ENCODE measurements around the gene CD274. TPM values are rescaled to one million over a fixed set of nuclear protein-coding genes. Genes with fewer than 3 reads are reported as not detected.

Gene CD274
- total and polyA plus RNA-seq, 2 experiments from 2014 or later: 0.07 TPM; not detected in 1

GRCh38 chr9:5502553-5502952 is 52.2 kb downstream of the CD274 start:
- TF ChIP-seq CTCF (IDR thresholded peaks at IDR 0.05; ENCODE audit: poor library complexity) (no peak), EZH2phosphoT487 (IDR thresholded peaks at IDR 0.05; ENCODE audit: low read depth, severe bottlenecking, unreplicated experiment) (no peak), EZH2 (IDR thresholded peaks at IDR 0.05; ENCODE audit: borderline replicate concordance) (no peak)
- Histone ChIP-seq H2AFZ (no peak overlapping the region), H3K4me1 (ENCODE audit: insufficient read depth) (no peaks in the 10 kb centered on the region), H3K27me3 (no peaks in the 10 kb centered on the region), H4K20me1 (ENCODE audit: insufficient read depth, poor library complexity, severe bottlenecking) (no peaks in the 10 kb centered on the region), H3K4me3 (no peak overlapping the region), H3K9me3 (ENCODE audit: low read depth) (no peaks in the 10 kb centered on the region), H3K79me2 (no peaks in the 10 kb centered on the region), H3K36me3 (replicated peaks; ENCODE audit: insufficient read depth, low read depth) (no peaks in the 10 kb centered on the region), H3K4me2 (no peak overlapping the region), H3K9me2 (replicated peaks; ENCODE audit: insufficient read depth) (no peaks in the 10 kb centered on the region), H3K27ac (no peak overlapping the region)
- 94% methylated on average over 6 of the region's 6 CpGs for WGBS (ENCODE audit: low lambda C conversion rate, missing lambda C conversion rate)
- DNase-seq (ENCODE audit: low spot score): no peak

GRCh38 chr9:5509573-5509972 is 59.2 kb downstream of the CD274 start:
- Histone ChIP-seq H4K20me1 (ENCODE audit: insufficient read depth, poor library complexity, severe bottlenecking) (no peaks in the 10 kb centered on the region), H3K4me2 (peak overlapping the region; percentile 41), H2AFZ (no peak overlapping the region), H3K9me2 (replicated peaks; ENCODE audit: insufficient read depth) (no peaks in the 10 kb centered on the region), H3K79me2 (no peaks in the 10 kb centered on the region), H3K27me3 (no peaks in the 10 kb centered on the region), H3K27ac (peak overlapping the region; percentile 58), H3K4me1 (ENCODE audit: insufficient read depth) (no peaks in the 10 kb centered on the region), H3K36me3 (replicated peaks; ENCODE audit: insufficient read depth, low read depth) (no peaks in the 10 kb centered on the region), H3K9me3 (ENCODE audit: low read depth) (no peaks in the 10 kb centered on the region), H3K4me3 (no peak overlapping the region)
- DNase-seq (ENCODE audit: low spot score): no peak
- TF ChIP-seq CTCF (IDR thresholded peaks at IDR 0.05; ENCODE audit: poor library complexity): no peak
- TF ChIP-seq EZH2phosphoT487 (IDR thresholded peaks at IDR 0.05; ENCODE audit: low read depth, severe bottlenecking, unreplicated experiment): no peak
- WGBS (ENCODE audit: low lambda C conversion rate, missing lambda C conversion rate): 68% methylated on average over 2 of the region's 2 CpGs

GRCh38 chr9:5510360-5510931 is 60.1 kb downstream of the CD274 start, which contains the start of gene PDCD1LG2:
TSS of gene PDCD1LG2 (plus strand) at chr9:5510531. CDS start at chr9:5522547, 12,016 bp downstream.
- H3K36me3 ChIP-seq (replicated peaks; ENCODE audit: insufficient read depth, low read depth): no peaks in the 10 kb centered on the region
- H3K4me1 ChIP-seq (ENCODE audit: insufficient read depth): no peaks in the 10 kb centered on the region
- no peaks in the 10 kb centered on the region for H3K79me2 ChIP-seq
- no peaks in the 10 kb centered on the region for H3K9me3 ChIP-seq (ENCODE audit: low read depth)
- no peaks in the 10 kb centered on the region for H3K27me3 ChIP-seq
- no peak for DNase-seq (ENCODE audit: low spot score)
- H2AFZ ChIP-seq: peak within 1 kb of the TSS; percentile 2
- H4K20me1 ChIP-seq (ENCODE audit: insufficient read depth, poor library complexity, severe bottlenecking): no peaks in the 10 kb centered on the region
- H3K27ac ChIP-seq: peak within 1 kb of the TSS; percentile 58
- no peaks in the 10 kb centered on the region for H3K9me2 ChIP-seq (replicated peaks; ENCODE audit: insufficient read depth)
- no peak for TF ChIP-seq EZH2phosphoT487 (IDR thresholded peaks at IDR 0.05; ENCODE audit: low read depth, severe bottlenecking, unreplicated experiment)
- no peak for TF ChIP-seq CTCF (IDR thresholded peaks at IDR 0.05; ENCODE audit: poor library complexity)
- TF ChIP-seq EZH2 (IDR thresholded peaks at IDR 0.05; ENCODE audit: borderline replicate concordance): no peak
- WGBS (ENCODE audit: low lambda C conversion rate, missing lambda C conversion rate): 47% methylated on average over 4 of the region's 4 CpGs
- H3K4me3 ChIP-seq: no peak within 1 kb of the TSS
- peak within 1 kb of the TSS; percentile 41 for H3K4me2 ChIP-seq
